Peyer's patch (tissue), 4 donors: ENCODE measurements around the gene TRPC1.

ENCODE experiments used
- CTCF ChIP-seq, 6 experiments: fragments of 450-650 bp in 4 of 6; fragments of 200-600 bp in 2 of 6; sonication (generic) in 1 of 6; IDR thresholded peaks; one replicate each; pipeline ENCODE4 v1.5.1; 2017 to 2019; ENCODE audit warnings: antibody characterized with exemption in 6 of 6, mild to moderate bottlenecking in 3 of 6, moderate library complexity in 1 of 6
- POLR2A ChIP-seq, 2 donors: fragments of 450-650 bp; IDR thresholded peaks; one replicate each; pipeline ENCODE4 v1.5.1; 2017; ENCODE audit warnings: antibody characterized with exemption in 2 of 2, mild to moderate bottlenecking in 2 of 2, moderate library complexity in 2 of 2

GRCh38 chr3:142693136-142693853 lies 30.5 kb upstream of the TRPC1 start:
- TF ChIP-seq CTCF (IDR thresholded peaks at IDR 0.05), result no peak
- TF ChIP-seq POLR2A (IDR thresholded peaks at IDR 0.05), result no peak
